GM12891 (cell line): ENCODE measurements around the gene DUSP6.

Experiments
- PAX5 ChIP-seq: IDR thresholded peaks from 2 replicates; pipeline ENCODE4 v1.6.1; 2011; ENCODE audit warnings: low read length, moderate library complexity, mild to moderate bottlenecking; ENCODE audit not compliant: insufficient read depth, severe bottlenecking
- POLR2A ChIP-seq: IDR thresholded peaks from 2 replicates; pipeline ENCODE4 v1.6.1; 2011; ENCODE audit warnings: low read depth, low read length, control low read depth
- POLR2AphosphoS5 ChIP-seq: IDR thresholded peaks from 2 replicates; pipeline ENCODE4 v1.6.1; 2011; ENCODE audit warnings: low read depth, low read length, control low read depth
- POU2F2 ChIP-seq: IDR thresholded peaks from 2 replicates; pipeline ENCODE4 v1.6.1; 2011; ENCODE audit warnings: low read depth, mild to moderate bottlenecking, control low read depth, low read length, moderate library complexity
- SPI1 ChIP-seq: IDR thresholded peaks from 2 replicates; pipeline ENCODE4 v1.6.1; 2011; ENCODE audit warnings: low read depth, low read length, control low read depth
- TAF1 ChIP-seq: IDR thresholded peaks from 2 replicates; pipeline ENCODE4 v1.6.1; 2011; ENCODE audit warnings: low read depth, low read length, control low read depth

- no peak for TF ChIP-seq POLR2A
- TF ChIP-seq POLR2AphosphoS5 = no peak
- TF ChIP-seq TAF1 = no peak
- no peak for TF ChIP-seq SPI1
- no peak for TF ChIP-seq POU2F2
- TF ChIP-seq PAX5 = no peak
Observed at GRCh38 chr12:89343127-89343526, 9.2 kb downstream of the DUSP6 start.
